GM18499 (cell line): ENCODE measurements around the gene EPHA10.

ENCODE experiments used
- ATAC-seq: cut with Tn5 transposase; IDR thresholded peaks from one replicate; pipeline ENCODE4 v1.9.1; 2021; ENCODE audit warnings: moderate number of reproducible peaks; ENCODE audit not compliant: insufficient read depth, unreplicated experiment

The EPHA10 gene

GRCh38 chr1:37764888-37765441 is at the start of gene EPHA10:
TSS of gene EPHA10 (minus strand) at chr1:37765120. CDS start at chr1:37765066, 54 bp downstream.
- ATAC-seq: no peak

- ATAC-seq: no peak
Measured at GRCh38 chr1:37814252-37814651, 49.3 kb upstream of the EPHA10 start.

DNA sequence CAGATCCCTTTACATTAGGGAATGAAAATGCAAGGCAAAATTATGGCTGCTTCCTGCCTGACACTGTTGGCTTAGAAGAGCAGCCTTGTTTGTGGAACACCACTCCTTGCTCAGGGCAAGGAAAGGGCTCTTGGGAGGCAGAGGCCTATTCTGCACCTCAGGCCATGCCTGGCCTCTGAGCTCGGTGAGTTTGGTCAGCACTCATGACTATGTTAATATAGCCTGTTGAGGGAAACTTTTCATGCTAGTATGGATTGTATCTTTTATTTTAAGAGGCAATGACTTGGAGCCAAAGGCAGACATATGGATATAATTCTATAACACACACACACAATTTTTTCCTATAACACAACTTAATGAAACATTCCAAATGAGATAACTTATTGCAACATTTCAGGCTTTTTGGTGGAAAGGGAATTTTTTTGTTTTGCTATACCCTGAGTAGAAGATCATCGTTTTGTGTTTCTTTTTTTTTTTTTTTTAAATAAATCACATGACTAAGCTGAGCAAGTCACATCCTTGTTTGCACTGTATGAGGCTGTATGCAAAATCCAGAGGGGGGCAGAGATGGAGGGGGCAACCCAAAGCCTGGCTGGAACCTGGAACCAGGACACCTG is 48.7 kb upstream of the EPHA10 start:
- no peak for ATAC-seq

- no peak for ATAC-seq
Measured at GRCh38 chr1:37811027-37811655, 46.2 kb upstream of the EPHA10 start.

GRCh38 chr1:37809942-37810341 is 45.0 kb upstream of the EPHA10 start:
- no peak for ATAC-seq

- ATAC-seq: no peak
Measured at GRCh38 chr1:37808369-37809319, 43.7 kb upstream of the EPHA10 start.

DNA sequence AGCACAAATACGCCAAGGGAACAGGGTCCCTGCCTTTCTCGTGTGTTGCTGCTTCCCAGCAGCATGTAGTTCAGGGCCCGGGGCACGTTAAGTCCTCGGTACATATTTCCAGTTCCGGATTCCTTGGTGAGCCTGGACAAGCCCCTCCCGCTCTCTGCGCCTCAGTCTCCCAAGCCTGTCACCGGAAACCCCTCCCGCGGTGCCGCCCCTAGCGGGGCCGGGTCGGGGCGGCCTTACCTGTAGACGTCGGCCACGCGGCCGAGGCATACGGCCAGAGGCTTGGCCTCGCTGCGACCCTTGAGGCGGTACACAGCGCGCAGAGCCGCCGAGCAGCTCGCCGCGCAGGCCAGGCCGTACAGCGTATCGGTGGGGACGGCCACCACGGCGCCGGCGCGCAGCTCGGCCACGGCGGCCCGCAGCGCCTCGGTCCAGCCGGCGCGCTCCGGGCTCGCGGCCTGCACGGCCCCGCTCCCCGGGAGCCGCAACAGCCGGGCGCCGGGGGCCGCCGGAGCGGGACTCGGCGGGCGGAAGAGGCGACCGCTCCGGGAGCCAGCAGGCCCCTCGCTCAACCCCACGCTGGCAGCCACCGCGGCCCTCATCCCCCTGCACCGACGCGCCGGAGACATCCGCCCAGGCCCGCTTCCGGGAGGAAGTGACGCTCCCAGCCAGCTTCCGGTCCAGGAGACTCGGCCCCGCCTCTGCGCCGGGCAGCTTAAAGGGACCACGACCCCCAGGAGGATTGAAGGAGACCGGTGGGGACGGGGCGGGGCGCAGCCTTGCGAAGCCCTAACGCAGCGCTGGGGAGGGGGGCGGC is 42.8 kb upstream of the EPHA10 start, which contains the start of the genes C1orf122 and YRDC:
TSS of gene C1orf122 (plus strand) at position 236 of the 814 bp plus-strand sequence. CDS start 615 bp downstream, outside the sequence.
TSS of gene YRDC (minus strand) at position 654 of the 814 bp plus-strand sequence. CDS start at position 626, 28 bp downstream.
- no peak for ATAC-seq

GRCh38 chr1:37807220-37807554 is 42.3 kb upstream of the EPHA10 start:
- ATAC-seq: no peak

GRCh38 chr1:37802439-37802838 is 37.5 kb upstream of the EPHA10 start:
- no peak for ATAC-seq

- no peak for ATAC-seq
Measured at GRCh38 chr1:37797750-37798345, 32.9 kb upstream of the EPHA10 start.

DNA sequence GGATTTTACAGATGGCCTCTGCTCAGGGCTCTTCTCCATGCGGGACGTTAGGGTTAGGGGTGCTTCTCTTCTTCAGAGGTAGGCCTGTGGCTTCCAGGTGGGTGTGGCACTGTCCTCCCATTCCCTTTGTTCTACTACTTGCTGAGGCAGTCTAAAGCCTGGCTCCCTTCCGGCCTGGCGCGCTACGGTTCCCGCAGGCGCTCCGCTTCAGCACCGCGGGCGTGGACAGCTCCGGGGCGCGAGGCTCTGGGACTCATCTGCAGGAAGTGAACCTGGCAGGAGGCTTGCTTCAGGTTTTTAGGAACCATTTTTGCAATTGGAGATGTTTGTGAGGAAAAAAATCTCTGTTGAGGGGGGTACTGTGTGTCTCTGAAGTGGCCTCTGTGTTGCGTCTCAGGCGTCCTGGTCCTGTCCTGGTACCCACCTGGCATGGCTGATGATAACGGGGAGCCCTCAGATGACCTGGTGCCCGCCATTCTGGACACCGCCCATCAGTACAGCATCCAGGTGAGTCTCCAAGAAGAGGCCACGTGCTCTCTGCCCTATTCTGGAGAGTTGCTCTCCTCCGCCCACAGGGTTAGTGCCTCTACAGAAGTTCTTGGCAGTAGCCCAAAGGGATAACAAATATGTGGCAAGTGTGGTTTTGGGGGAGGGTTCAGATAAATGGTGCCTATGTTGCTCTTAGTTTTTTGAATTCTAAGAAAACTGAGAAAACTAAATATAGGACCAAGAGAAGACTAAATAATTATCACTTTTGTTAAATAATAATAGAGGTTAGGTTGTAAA is 30.6 kb upstream of the EPHA10 start:
- ATAC-seq: no peak

DNA sequence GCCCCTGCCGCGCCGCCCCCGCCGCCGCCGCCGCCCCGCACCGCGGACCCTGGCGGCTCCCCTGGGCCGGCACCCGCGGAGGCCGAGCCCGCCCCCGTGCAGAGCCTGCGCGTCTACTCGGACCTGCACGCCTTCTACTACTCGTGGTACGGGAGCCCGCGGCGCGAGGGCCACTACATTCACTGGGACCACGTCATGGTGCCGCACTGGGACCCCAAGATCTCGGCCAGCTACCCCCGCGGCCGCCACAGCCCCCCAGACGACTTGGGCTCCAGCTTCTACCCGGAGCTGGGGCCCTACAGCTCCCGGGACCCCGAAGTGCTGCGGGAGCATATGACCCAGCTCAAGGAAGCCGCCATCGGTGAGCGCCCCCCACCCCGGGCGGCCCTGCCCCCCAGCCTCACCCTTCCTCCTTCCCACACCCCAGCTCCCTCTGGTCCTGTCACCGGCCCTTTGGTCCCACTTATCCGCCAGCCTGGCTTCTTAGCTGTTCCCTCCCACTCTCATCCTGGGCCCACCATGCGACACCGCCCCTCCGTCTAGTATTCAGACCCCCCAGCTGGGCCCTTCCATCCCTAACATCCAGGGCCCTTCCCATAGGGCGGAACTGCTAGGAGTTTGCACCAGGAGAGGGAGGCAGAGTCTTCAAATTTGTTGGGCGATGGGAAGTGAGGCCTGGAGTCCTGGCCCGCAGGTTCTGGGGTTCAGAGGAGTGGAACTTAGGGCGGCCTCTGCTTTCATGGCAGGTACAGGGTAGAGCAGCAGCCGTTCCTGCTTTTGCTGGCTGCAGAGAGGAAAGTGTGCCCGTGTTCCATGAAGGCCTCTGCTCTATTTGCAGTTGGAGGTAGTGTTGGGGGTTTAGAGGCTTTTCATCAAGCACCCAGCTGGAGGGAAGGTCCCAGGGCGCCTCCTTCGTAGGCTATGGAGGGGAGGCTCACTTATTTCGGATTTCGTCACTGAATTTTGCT is 29.7 kb upstream of the EPHA10 start:
- ATAC-seq: no peak

- ATAC-seq: no peak
Measured at GRCh38 chr1:37793773-37794371, 29.0 kb upstream of the EPHA10 start, which contains the start of gene MANEAL. TSS of gene MANEAL (plus strand) at chr1:37793847. CDS start at chr1:37794183, 336 bp downstream.

GRCh38 chr1:37792943-37793686 is 28.2 kb upstream of the EPHA10 start:
- ATAC-seq: no peak

DNA sequence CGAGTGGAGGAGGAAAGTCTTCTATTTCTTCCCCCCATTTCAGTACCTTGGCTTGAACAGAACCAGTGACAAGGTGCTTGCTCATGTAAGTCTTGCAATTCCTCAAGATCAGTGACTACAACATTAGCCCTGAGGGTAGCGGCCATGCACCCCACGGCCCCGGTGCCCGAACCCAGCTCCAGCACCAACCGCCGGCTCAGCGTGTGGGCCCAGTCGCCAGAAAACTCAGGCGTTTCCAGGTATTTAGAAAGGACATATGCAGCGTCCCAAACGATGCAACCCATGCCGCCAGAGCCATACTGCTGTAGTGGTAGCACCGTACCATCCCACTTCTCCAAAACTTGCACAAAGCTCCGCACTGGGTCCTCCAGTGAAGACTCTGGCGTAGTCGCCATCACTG is 17.6 kb upstream of the EPHA10 start:
- no peak for ATAC-seq

DNA sequence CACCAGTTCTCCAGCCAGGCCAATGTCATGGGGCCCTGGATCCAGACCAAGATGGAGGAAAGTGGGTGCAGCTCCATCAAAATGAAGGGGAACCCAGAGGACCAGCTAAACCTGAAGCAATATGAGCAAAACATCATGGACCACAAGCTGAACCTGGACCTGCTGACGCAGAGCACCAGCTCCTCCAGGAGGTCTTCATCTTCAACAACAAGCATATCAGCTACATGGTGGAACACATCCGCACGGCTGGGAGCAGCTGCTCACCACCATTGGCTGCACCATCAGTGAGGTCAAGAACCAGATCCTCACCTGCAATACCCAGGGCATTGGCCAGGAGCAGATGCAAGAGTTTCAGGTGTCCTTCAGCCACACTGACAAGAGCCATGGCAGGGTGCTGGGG is 13.7 kb upstream of the EPHA10 start:
- ATAC-seq: no peak
